Activated CD4-positive, alpha-beta T cell treated with anti-CD3 and anti-CD28 coated beads for 24 hours (primary cell): ENCODE measurements around the gene AGTPBP1.
"Not testable (repeated sequence)": the region's sequence is repeated elsewhere in the genome, so short reads cannot be mapped to it uniquely, and the experiment has no call there.

ENCODE experiments used
- DNase-seq, 2 donors: peaks; one replicate each; pipeline ENCODE4 v3.0.0-alpha.2; 2020; ENCODE audit warnings: low read depth in 2 of 2

AGTPBP1 gene

GRCh38 chr9:85741875-85742596 lies at the start of gene AGTPBP1:
Gene AGTPBP1 (minus strand): TSS chr9:85741954. CDS start chr9:85712533, 29,421 bp downstream.
- peak; percentile 96 to 98 for DNase-seq

DNA sequence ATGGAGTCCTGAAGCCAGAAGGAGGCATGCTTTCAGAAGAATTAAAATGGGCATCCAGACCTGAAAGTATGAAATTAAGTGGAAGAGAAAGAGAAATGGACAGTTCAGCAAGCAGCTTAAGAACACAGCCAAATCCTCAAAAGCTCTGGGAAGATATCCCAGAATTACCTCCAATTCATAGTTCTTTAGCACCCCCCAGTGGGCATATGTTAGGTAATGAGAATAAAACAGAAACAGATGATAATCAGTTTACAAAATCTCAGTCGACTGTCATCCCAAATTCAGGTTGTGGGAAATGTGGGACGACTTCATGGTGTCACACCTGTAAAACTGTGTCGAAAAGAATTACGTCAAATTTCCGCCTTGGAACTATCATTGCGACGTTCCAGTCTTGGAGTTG lies 44.4 kb upstream of the AGTPBP1 start:
- DNase-seq, result not testable (repeated sequence)

- DNase-seq, result not testable (repeated sequence)
These were observed 32.1 kb upstream of the AGTPBP1 start for GRCh38 chr9:85773844-85774243.

DNA sequence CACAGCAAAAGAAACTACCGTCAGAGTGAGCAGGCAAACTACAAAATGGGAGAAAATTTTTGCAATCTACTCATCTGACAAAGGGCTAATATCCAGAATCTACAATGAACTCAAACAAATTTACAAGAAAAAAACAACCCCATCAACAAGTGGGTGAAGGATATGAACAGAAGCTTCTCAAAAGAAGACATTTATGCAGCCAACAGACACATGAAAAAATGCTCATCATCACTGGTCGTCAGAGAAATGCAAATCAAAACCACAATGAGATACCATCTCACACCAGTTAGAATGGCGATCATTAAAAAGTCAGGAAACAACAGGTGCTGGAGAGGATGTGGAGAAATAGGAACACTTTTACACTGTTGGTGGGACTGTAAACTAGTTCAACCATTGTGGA lies 20.0 kb upstream of the AGTPBP1 start:
- DNase-seq, result not testable (repeated sequence)

- DNase-seq, result not testable (repeated sequence)
These were observed 16.0 kb upstream of the AGTPBP1 start for GRCh38 chr9:85757716-85758115.

DNA sequence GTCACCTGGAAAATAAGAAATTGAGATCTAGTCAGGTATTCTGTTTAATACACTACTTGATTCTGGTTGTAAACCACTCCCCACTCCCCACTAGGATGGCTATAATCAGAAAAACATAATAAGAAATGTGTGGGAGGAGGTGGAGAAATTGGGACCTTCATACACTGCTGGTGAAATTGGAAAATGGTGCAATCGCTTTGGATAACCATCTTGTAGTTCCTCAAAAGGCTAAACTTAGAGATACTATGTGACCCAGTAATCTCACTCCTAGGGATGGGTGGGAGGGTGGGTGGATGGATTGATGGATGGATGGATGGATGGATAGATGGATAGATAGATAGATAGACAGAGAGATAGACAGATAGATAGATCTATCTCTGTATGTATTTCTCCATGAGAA lies 14.5 kb upstream of the AGTPBP1 start:
- DNase-seq, result not testable (repeated sequence)

- DNase-seq, result no peak
These were observed 4.6 kb upstream of the AGTPBP1 start for GRCh38 chr9:85746309-85746708.

DNA sequence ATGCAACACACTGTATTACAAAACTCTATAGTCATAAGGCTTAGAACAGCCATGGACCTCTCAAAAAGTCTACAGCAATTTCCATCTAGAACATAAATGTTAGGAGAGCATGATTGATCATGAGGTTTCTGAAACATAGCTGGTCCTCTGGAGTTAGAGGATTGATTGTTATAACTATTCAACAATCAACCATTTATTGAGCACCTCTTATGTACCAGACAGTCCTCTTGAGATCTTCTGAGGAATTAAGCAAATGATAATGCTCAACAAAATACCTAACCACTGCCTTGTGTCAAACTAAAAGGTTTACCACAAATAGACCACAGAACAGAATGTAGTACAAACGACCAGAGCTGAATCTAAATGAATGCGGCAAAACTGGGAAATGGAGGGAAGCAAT lies 3.4 kb upstream of the AGTPBP1 start:
- DNase-seq, result no peak

- no peak for DNase-seq
These were observed 2.7 kb upstream of the AGTPBP1 start for GRCh38 chr9:85744480-85744879.

GRCh38 chr9:85743275-85744128 lies 1.7 kb upstream of the AGTPBP1 start:
- no peak for DNase-seq

- DNase-seq, result no peak
These were observed 813 bp upstream of the AGTPBP1 start for GRCh38 chr9:85742597-85742936.

GRCh38 chr9:85741095-85741874 lies 469 bp downstream of the AGTPBP1 start:
- DNase-seq, result peak; percentile 21 to 23

DNA sequence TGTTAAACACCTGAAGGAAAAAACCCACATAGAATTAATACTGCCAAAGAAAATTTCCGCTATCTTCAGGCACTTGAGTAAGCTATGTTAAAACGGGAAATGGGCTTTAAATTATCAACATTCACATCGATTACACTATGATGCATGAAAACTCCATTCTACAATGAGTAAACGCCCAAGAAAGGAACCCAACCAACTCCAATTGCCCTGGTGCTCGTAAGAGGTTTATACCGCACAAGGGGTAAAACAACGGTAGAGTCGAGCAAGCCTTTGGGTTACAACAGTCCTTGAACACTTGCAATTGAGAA lies 1.0 kb downstream of the AGTPBP1 start:
- no peak for DNase-seq

DNA sequence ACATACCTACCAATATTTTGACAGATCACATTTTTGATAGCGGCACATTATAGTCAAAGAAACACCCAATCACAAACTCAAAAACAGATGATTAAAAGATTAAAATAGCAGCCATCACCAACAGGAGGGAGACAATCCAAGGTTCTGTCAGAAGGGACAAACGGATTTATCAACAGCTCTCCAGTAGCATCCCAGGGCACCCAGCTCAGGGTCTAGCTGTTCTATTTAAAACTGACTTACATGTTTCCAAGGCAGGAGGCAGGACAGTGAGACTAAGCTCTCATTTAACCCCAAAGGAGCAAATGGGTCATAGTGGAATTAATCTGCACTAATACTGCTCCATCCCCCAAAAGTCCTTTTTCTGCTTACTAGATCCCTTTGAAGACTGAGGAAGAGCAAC lies 3.2 kb downstream of the AGTPBP1 start:
- no peak for DNase-seq

DNA sequence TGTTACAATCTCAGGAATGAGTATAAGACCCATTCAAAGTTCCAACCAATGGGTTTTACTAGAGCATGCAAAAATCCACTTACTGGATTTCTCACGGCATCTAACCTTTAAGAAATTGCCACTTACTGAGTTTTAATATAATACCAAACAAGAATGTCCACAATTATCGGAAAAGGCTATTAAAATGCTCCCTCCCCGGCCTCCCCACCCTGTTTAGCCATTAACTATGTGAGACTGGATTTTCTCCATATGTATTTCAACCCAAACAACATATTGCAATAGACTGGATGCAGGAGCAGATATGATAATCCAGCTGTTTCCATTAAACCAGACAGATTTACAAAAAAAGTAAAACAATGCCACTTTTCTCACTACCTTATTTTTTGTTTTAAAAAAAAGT lies 4.1 kb downstream of the AGTPBP1 start:
- no peak for DNase-seq

DNA sequence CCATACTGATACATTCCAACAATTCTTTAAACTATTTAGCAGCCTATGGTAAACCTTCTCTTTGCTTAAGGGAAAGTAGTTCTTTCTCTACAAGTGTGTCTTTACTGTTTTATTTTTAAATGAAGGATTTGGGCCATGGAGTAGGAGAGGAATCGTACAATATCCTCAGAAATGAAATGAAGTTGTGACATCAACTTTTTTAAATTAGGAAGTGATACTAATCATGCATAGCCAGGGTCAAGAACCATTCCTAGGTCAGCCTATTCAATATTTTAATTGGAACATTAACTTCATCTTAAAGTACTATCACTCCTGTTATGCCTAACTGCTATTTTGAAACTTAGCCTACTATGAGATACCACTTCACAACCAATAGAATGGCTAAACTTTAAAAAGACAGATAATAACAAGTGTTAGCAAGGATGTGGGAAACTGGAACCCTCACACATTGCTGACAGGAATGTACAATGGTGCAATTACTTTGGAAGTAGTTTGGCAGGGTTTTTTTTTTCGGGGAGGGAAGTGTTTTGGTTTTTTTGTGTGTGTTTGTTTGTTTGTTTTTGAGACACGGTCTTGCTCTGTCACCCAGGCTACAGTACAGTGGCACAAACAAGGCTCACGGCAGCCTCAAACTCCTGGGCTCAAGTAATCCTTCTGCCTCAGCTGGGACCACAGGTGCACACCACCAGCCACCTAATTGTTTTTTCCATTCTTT lies 10.7 kb downstream of the AGTPBP1 start:
- no peak for DNase-seq

- DNase-seq, result no peak
These were observed 11.9 kb downstream of the AGTPBP1 start for GRCh38 chr9:85729882-85730281.

DNA sequence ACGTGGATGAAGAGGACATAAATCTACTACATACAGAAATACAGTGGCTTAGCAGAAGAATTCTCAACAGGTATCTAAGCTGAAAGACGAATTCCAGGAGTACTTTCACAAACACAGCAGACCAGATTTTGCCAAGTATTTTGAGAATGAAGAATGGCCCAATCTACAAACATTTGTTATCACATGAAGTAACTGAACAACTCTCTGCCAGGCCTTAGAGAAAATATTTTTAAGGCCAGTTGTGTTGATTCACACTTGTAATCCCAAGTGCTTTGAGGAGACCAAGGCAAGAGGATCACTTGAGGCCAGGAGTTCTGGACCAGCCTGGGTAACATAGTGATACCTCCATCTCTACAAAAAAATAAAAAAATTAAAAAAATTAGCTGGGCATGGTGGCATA lies 14.3 kb downstream of the AGTPBP1 start:
- no peak for DNase-seq

GRCh38 chr9:85726737-85727136 lies 15.0 kb downstream of the AGTPBP1 start:
- no peak for DNase-seq

GRCh38 chr9:85723215-85723614 lies 18.5 kb downstream of the AGTPBP1 start:
- peak in 1 of 2 donors; percentile 18 for DNase-seq

DNA sequence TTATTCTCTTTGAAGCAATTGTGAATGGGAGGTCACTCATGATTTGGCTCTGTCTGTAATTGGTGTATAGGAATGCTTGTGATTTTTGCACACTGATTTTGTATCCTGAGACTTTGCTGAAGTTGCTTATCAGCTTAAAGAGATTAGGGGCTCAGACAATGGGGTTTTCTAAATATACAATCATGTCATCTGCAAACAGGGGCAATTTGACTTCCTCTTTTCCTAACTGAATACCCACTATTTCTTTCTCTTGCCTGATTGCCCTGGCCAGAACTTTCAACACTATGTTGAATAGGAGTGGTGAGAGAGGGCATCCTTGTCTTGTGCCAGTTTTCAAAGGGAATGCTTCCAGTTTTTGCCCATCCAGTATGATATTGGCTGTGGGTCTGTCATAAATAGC lies 22.3 kb downstream of the AGTPBP1 start:
- not testable (repeated sequence) for DNase-seq

DNA sequence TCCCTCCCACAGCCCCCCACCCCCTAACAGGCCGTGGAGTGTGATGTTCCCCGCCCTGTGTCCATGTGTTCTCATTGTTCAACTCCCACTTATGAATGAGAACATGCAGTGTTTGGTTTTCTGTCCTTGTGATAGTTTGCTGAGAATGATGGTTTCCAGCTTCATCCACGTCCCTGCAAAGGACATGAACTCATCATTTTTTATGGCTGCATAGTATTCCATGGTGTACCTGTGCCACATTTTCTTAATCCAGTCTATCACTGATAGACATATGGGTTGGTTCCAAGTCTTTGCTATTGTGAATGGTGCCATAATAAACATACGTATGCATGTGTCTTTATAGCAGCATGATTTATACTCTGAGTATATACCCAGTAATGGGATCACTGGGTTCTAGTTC lies 23.9 kb downstream of the AGTPBP1 start:
- not testable (repeated sequence) for DNase-seq
